Stimulated activated CD8-positive, alpha-beta memory T cell treated with anti-CD3 and anti-CD28 coated beads, Interleukin-15, amount 100 ng/mL, for 24 hours (primary cell): ENCODE data around the gene AQP9.

Source experiments
- DNase-seq: peaks from one replicate; pipeline ENCODE4 v3.0.0-alpha.2; 2020; ENCODE audit warnings: low read depth

The AQP9 gene

GRCh38 chr15:58141894-58142293 is 3.7 kb downstream of the AQP9 start:
- no peak for DNase-seq

DNA sequence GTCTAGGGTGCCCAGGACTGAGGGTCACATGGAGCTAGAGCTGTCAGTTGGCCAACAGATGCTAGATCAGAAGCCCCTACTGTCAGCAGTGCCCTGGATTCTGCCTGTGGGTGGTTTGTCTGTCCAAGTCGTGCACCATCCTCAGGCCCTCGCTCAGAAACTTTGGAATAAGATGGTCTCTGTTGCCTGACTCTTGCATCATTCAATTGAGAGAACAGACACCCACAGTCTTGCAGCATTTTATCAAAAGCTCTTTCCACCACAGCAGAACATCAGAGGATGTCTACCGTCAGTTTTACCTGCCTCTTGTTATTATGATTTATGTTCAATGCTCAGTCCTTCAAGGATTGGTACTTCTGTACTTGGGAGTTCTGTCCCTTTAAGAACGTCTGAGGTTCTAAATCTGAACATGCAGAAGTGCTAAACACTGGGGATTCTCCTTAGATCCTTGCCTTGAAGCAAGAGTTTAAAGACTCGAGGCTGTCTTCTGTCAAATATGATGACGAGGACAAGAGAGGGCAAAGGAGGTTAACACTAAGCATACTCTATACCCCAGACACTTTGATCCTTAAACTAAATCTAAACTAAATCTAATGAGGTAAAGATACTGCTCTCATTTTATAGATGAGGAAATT is 4.8 kb downstream of the AQP9 start:
- DNase-seq: no peak

GRCh38 chr15:58145606-58146005 is 7.4 kb downstream of the AQP9 start:
- DNase-seq: no peak

- DNase-seq: no peak
Measured at GRCh38 chr15:58146211-58146610, 8.0 kb downstream of the AQP9 start.

- no peak for DNase-seq
Measured at GRCh38 chr15:58146749-58147148, 8.6 kb downstream of the AQP9 start.

GRCh38 chr15:58147171-58147611 is 9.0 kb downstream of the AQP9 start:
- DNase-seq: no peak

DNA sequence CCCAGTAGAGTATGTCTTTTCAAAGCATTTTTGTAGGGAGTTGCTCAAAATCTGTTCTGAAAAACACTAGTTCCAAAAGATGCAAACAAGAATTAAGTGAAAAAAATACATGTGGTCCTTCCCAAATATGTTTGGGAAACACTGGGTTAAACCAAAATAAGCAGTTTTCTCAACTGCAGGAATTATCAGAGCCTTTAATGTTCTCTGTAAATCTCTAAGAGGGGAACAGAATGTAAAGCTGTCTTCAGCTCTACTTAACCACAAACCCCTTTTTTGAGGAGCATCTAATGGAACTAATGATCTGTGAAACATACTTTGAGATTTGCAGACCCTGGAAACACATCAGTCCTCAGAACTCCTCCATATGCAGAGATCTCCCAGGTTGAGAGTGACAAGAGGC is 9.9 kb downstream of the AQP9 start:
- DNase-seq: no peak

DNA sequence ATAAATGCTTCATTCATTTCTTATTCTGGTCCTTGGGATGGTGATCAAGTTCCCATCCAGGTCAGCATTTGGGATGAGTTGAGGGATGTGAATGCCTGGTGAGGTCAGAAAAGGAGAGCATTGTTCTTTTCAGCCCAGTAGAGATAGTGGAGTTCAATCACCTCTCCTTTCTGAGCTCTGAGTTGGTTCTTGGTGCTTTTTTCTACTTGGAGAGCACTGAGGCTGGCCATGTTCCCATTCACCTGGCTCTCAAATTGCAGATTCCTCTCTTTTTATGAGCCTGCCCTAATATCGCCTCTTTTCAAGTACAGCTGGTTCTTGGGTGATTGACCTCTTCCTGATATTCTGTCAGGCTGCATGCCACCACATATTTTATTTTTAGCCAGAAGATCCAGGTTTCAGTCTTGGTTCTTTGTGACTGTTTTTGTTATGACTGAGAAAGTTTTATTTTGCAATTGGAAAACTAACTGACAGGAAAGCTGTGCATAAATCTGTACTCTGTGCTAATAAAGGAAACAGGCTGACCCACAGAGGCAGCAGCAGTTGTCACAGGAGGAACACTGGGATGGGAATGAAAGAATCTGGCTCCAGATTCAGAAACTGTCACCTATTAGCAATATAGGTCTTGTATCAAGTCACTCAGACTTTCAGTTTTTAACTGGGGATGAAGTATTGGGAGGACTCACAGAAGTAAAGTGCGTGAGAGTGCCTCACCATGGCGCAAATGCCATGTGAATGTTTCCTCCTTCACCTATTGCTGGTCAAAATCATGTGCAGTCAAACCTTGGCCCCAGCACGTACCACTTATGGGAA is 10.7 kb downstream of the AQP9 start:
- DNase-seq: no peak

DNA sequence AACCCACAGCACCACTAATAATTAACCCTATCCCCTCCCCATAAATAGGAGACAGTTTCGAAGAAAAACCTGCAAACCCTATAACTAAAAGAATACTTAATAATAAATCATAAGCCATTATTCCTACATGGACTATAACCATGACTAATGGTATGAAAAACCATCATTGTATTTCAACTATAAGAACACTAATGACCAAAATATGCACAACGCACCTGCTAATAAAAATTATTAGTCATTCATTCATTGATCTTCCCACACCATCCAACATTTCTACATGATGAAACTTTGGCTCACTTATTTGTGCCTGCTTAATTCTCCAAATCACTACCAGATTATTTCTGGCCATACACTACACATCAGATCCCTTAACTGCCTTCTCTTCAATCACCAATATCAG is 16.6 kb downstream of the AQP9 start:
- DNase-seq: no peak

DNA sequence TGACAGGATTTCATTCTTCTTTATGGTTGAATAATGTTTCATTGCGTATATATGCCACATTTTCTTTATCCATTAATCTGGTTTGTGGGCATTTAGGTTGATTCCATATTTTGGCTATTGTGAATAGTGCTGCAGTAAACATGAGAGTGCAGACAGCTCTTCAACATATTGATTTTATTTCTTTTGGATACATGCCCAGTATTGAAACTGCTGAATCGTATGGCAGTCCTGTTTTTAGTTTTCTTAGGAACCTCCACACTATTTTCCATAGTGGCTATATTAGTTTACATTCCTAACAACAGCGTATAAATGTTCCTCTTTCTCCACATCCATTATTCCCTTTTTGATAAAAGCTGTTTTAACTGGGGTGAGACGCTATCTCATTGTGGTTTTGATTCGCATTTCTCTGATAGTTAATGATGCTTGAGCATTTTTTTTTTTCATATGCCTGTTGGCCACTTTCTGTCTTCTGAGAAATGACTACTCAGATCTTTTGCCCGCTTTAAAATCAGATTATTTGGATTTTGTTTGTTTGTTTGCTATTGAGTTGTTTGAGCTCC is 21.7 kb downstream of the AQP9 start:
- DNase-seq: no peak

- DNase-seq: no peak
Measured at GRCh38 chr15:58161436-58161930, 23.3 kb downstream of the AQP9 start.

DNA sequence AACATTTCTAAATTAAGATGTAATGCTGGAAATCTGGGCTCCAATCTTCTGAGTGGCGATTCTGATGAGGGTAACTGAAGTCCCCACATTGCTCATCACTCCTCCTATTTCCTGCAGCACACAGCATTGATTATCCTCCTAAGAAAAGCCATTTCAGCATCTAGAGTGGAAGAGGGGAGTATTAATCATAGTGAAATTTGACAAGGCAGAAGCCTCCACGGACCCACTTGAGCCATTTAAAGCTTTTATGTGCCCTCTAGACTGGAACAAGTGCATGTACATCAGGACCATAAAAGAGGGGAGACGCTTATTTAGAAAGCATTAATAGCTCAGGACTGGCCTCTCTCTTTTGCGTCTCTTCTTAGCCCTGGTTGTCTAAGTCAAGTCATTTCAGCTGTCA is 25.8 kb downstream of the AQP9 start:
- no peak for DNase-seq

GRCh38 chr15:58164926-58165325 is 26.7 kb downstream of the AQP9 start:
- DNase-seq: no peak

GRCh38 chr15:58165661-58166060 is 27.5 kb downstream of the AQP9 start:
- no peak for DNase-seq

DNA sequence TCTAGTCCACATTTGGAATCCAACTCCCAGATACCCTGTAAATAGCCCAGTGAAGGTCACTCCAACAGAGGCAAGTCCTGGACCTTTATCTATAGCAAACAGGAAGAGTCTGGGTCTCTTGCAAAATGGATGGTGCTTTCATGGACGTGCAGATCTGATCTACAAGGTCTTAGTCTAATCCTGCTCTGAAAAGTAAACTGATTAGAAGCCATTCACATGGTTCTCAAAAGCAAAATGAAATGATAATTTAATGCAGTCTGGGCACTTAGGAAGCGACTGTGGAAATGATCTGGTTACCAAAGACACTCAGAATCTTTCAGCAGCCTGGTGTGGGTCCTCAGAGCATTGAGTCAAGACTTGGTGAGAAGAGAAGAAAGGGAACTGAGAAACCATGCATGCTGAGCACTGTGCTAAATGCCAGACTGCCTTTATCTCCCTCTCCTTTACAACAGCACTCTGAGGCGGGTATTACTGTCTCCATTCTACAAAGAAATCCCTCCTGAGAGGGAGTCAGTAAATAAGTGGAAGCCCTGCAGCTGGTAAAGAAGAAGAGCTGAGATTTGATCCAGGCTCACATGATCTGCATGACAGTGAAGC is 29.0 kb downstream of the AQP9 start:
- DNase-seq: no peak

- DNase-seq: no peak
Measured at GRCh38 chr15:58169934-58170333, 31.8 kb downstream of the AQP9 start.

GRCh38 chr15:58171476-58172061 is 33.4 kb downstream of the AQP9 start:
- no peak for DNase-seq

DNA sequence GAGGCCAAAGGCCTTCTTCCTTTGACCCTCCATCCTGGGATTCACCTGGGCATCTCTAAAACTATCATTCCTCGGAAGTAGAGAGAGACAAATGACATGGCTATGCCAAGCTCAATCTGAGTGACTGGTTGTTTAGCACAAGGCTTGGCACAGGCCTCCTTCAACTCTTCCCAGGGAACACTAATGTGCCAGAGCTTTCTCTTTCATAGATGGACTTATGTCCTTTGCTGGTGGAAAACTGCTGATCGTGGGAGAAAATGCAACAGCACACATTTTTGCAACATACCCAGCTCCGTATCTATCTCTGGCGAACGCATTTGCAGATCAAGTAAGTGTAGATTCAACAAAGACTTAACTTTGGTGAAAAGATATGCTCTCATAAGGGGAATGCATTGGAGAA is 36.5 kb downstream of the AQP9 start:
- DNase-seq: no peak

GRCh38 chr15:58175955-58176354 is 37.8 kb downstream of the AQP9 start:
- no peak for DNase-seq

- DNase-seq: no peak
Measured at GRCh38 chr15:58178668-58179067, 40.5 kb downstream of the AQP9 start.

GRCh38 chr15:58179206-58179605 is 41.0 kb downstream of the AQP9 start:
- no peak for DNase-seq

DNA sequence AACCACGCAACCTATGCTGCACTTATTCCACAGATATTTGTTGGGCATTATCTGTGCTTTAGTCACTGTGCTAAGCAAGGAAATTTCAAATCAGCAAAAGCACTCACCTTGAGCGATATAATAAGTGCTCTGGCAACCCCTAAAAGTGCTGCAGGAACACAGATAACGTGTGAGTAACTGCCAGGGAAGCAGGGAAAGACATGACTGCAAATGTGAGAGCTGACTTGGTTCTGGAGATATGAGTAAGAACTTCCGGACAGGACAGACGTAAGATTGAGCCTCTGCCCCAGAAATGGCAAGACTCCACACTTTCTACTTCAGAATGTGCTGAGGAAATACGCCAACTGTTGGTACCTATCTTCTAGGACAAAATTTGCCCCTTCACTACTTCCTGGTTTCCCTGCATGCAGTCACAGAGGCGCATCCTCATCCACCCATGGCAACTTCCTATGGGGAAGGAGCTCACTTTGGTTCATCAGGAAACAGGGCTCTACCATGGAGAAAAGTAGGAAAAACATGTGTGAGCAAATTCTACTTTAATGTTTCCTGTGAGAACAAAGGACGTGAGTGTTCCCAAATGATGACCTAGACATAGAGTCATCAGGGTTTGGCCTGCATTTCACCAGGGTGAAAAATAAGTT is 41.7 kb downstream of the AQP9 start:
- DNase-seq: no peak
